Pancreas (tissue), 10 donors: ENCODE data around the gene ALDH1L1. TPM values are rescaled to one million over a fixed set of nuclear protein-coding genes. Genes with fewer than 3 reads are reported as not detected.

ENCODE experiments used
- ATAC-seq, 4 donors: fragments of 200-7000 bp; cut with Tn5 transposase; one replicate each; pipeline versions ENCODE4 v1.8.0 to v1.9.1; 2020; ENCODE audit warnings: mild to moderate bottlenecking in 4 of 4, moderate library complexity in 4 of 4
- DNase-seq, 6 donors: peaks; one replicate each; pipeline ENCODE4 v3.0.0-alpha.2; 2020
- FAIRE-seq: peaks from 2 replicates; lab custom pipeline; 2012; peaks lifted over from hg19 to GRCh38; lab: Jason Lieb, UNC
- H3K27ac ChIP-seq, 4 donors: fragments of 200-600 bp; sonication (generic); 1 replicate in 3 of 4; 2 replicates in 1 of 4; pipeline versions ENCODE4 v1.5.0 to v1.8.0; 2020
- H3K27me3 ChIP-seq, 4 donors: fragments of 200-600 bp; one replicate each; pipeline ENCODE4 v1.8.0; 2021
- H3K36me3 ChIP-seq, 3 donors: fragments of 200-600 bp; sonication (generic) in 1 of 3; one replicate each; pipeline versions ENCODE4 v1.5.0 to v1.8.0; 2020 to 2021
- H3K4me1 ChIP-seq, 3 donors: fragments of 200-600 bp; one replicate each; pipeline ENCODE4 v1.8.0; 2021
- H3K4me3 ChIP-seq, 4 donors: fragments of 200-600 bp; sonication (generic) in 2 of 4; one replicate each; pipeline versions ENCODE4 v1.5.0 to v1.8.0; 2020 to 2021
- H3K9me3 ChIP-seq, 4 donors: fragments of 200-600 bp; one replicate each; pipeline ENCODE4 v1.8.0; 2021
- WGBS, 2 donors: extraction: QIAGEN DNeasy Blood & Tissue Kit; methylation state at CpG; one replicate each; pipeline ENCODE4 v1.1.7; 2013; 5-methylcytosine and 5-hydroxymethylcytosine counted together
- intact Hi-C, 3 donors: fragments of 100-400 bp; cut with DNase I; formaldehyde crosslinking; loops; one replicate each; pipeline versions ENCODE4 v1.11.1 to v1.14.2; 2022
- polyA plus RNA-seq, 2 donors: library from polyadenylated mRNA; stranded (reverse); fragments of 200-250 nt; gene quantifications; one replicate each; pipeline ENCODE4 v1.2.3, GENCODE V29; 2013
- total RNA-seq, 6 donors: library from RNA; stranded (reverse); fragmentation: NEBNext Ultra II Directional in 4 of 6; extraction: Animal tissue kit (Norgen Biotek cat#: 25700) in 4 of 6; gene quantifications; one replicate each; pipeline versions ENCODE4 v1.2.1 to v1.2.4, GENCODE V29; 2021 to 2023
- TF ChIP-seq, protein P1 (sequence below), 4 donors: fragments of 200-600 bp; sonication (generic) in 3 of 4; IDR thresholded peaks; one replicate each; pipeline versions ENCODE4 v1.5.0 to v1.8.0; 2021; ENCODE audit warnings: antibody characterized with exemption in 4 of 4
- donor health status: healthy with polysubstance abuse.
- donor health status: DM: no; HTN: no; CAD: no; lungs with moderate emphysema.
- donor health status: DM: no; HTN: no; CAD: no.
- donor health status: control.
- donor health status: control.
- donor health status: Bipolar disorder and iron deficiency.
- donor health status: DM: yes; HTN: yes; CAD: no.
- donor health status: DM: no; HTN: no; CAD: no.
- donor health status: DM: no; HTN: no; CAD: no.
- donor health status: DM: yes; HTN: yes; CAD: no.

ALDH1L1 gene
- total and polyA plus RNA-seq, 8 donors: 15.4 to 46.3 (median 36.9) TPM

DNA sequence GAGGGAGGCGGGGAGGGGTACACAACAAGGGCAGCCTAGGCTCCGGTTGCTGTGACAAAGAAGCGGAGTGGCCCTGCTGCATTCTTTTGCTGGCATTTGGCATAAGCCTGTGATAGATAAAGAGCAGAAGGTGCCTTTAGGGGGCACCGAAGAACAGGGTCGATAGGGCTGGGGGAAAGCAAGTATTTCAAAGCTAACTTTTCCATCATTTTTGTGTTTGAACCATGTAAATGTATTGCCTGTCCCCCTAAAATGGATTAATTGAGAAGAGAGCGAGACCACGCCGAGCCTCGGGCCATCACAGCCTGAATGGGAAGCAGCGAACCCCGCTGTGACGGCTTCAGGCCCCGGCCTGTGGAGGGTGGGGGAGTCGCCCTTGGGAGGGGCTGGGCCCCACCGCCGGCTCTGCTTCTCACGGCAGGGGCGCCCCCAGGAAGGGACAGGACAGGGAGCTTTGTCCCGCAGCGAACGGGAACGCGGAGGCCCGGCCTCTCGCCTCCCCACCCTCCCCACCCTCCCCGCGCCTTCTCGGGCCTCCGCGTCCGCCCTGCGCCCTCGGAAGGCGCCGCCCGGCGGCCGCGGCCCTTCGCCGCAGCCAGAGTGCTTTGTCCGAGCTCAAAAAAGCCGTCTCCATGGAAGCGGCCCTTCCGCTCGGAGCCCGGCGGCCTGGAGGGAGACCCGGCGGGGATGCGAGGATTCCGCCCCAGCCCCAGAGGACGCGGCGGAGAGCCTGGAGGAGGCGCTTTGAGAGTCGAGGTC, 32.4 kb upstream of the ALDH1L1 start:
- H3K4me1 ChIP-seq: peaks cover 0 to 3% (median 0%) of the 10 kb centered on the region in 3 donors
- H3K36me3 ChIP-seq: no peaks in the 10 kb centered on the region
- ATAC-seq (peak; percentile 83 to 90 (median 88)), DNase-seq (peak; percentile 41 to 81 (median 68)), FAIRE-seq (no peak)
- H3K9me3 ChIP-seq: no peaks in the 10 kb centered on the region
- WGBS, 2 donors: 2 to 3% methylated on average over 45 to 57 of the region's 57 CpGs
- H3K27me3 ChIP-seq: peaks cover 0 to 3% (median 0%) of the 10 kb centered on the region in 4 donors
- H3K27ac ChIP-seq: peak overlapping the region; percentile 66 to 84 (median 74)
- peak overlapping the region; percentile 5 to 62 (median 34) for H3K4me3 ChIP-seq
- intact Hi-C loops: no loop called here
- TF ChIP-seq, protein P1, sequence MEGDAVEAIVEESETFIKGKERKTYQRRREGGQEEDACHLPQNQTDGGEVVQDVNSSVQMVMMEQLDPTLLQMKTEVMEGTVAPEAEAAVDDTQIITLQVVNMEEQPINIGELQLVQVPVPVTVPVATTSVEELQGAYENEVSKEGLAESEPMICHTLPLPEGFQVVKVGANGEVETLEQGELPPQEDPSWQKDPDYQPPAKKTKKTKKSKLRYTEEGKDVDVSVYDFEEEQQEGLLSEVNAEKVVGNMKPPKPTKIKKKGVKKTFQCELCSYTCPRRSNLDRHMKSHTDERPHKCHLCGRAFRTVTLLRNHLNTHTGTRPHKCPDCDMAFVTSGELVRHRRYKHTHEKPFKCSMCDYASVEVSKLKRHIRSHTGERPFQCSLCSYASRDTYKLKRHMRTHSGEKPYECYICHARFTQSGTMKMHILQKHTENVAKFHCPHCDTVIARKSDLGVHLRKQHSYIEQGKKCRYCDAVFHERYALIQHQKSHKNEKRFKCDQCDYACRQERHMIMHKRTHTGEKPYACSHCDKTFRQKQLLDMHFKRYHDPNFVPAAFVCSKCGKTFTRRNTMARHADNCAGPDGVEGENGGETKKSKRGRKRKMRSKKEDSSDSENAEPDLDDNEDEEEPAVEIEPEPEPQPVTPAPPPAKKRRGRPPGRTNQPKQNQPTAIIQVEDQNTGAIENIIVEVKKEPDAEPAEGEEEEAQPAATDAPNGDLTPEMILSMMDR (IDR thresholded peaks at IDR 0.05): peak in 3 of 4 donors; percentile 6 to 43 (median 8)

DNA sequence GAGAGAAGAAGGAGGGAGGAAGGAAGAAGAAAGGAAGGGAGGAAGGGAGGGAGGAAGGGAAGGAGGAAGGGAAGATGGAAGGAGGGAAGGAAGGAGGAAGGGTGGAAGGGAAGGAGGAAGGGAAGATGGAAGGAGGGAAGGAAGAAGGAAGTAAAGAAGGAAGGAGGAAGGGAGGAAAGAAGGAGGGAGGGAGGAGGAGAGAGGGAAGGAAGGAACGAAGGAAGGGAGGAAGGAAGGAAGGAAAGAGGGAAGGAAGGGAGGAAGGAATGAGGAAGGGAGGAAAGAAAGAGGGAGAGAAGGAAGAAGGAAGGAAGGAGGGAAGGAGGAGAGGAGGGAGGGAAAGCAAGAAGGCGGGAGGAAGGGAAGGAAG, 31.8 kb upstream of the ALDH1L1 start:
- Histone ChIP-seq H3K36me3 (no peaks in the 10 kb centered on the region), H3K27ac (peak overlapping the region in 3 of 4 donors; percentile 66 to 84 (median 80)), H3K4me3 (no peak overlapping the region), H3K4me1 (peaks cover 0 to 3% (median 0%) of the 10 kb centered on the region in 3 donors), H3K9me3 (no peaks in the 10 kb centered on the region), H3K27me3 (no peaks in the 10 kb centered on the region)
- FAIRE-seq: no peak
- TF ChIP-seq, protein P1 (IDR thresholded peaks at IDR 0.05): no peak
- WGBS, 2 donors: 53 to 73% methylated on average over 2 of the region's 2 CpGs
- no peak for ATAC-seq
- intact Hi-C loops: no loop called here
- no peak for DNase-seq

DNA sequence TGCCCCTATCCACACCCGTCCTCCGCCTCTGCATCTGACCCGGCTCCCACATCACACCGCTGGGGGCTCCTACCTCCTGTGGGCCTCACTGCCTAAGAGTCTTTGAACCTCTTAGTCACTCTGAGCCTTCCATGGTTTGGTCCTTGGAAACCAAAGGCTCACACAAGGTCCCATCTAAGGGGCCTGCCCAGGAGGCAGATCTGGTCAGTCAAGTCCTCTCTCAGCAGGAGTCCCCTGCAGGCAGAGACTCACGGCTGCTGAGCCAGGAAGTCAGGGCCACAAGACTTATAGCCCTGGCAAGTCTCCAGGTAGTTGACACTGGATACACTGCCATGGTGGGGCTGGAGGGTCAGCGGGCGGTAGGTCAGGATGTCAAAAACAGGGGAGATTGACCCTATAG, 31.2 kb upstream of the ALDH1L1 start:
- peaks cover 0 to 3% (median 0%) of the 10 kb centered on the region in 3 donors for H3K4me1 ChIP-seq
- no peaks in the 10 kb centered on the region for H3K9me3 ChIP-seq
- H3K27ac ChIP-seq: no peak overlapping the region
- H3K4me3 ChIP-seq: no peak overlapping the region
- 89% methylated on average over 7 of the region's 7 CpGs for WGBS, 2 donors
- no peak for FAIRE-seq
- TF ChIP-seq, protein P1 (IDR thresholded peaks at IDR 0.05): no peak
- no peak for ATAC-seq
- intact Hi-C loops: no loop called here
- no peaks in the 10 kb centered on the region for H3K27me3 ChIP-seq
- H3K36me3 ChIP-seq: no peaks in the 10 kb centered on the region
- no peak for DNase-seq

DNA sequence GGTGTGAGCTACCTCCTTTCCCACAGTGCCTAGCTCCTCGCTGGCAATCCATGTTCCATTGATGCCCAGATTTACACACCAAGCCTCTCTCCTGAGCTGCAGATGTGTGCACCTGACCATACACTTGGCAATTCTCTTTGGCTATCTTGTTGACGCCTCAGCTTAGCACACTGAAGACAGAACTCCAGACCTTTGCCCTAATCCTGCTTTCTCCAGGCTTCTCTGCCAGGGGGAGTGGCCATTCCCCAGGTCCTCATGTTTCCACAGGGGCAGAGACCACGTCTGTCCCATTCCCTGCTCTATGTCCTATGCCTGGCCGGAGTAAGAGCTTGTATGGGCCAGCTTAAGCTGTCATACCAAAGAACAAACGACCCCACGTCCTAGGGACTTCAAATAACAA, 30.2 kb upstream of the ALDH1L1 start:
- no peak overlapping the region for H3K27ac ChIP-seq
- 61 to 70% methylated on average over 6 of the region's 6 CpGs for WGBS, 2 donors
- H3K27me3 ChIP-seq: no peaks in the 10 kb centered on the region
- no peaks in the 10 kb centered on the region for H3K36me3 ChIP-seq
- TF ChIP-seq, protein P1 (IDR thresholded peaks at IDR 0.05): no peak
- peaks cover 0 to 3% (median 0%) of the 10 kb centered on the region in 3 donors for H3K4me1 ChIP-seq
- DNase-seq (no peak), FAIRE-seq (no peak), ATAC-seq (no peak)
- H3K4me3 ChIP-seq: no peak overlapping the region
- no peaks in the 10 kb centered on the region for H3K9me3 ChIP-seq
- intact Hi-C loops: no loop called here

DNA sequence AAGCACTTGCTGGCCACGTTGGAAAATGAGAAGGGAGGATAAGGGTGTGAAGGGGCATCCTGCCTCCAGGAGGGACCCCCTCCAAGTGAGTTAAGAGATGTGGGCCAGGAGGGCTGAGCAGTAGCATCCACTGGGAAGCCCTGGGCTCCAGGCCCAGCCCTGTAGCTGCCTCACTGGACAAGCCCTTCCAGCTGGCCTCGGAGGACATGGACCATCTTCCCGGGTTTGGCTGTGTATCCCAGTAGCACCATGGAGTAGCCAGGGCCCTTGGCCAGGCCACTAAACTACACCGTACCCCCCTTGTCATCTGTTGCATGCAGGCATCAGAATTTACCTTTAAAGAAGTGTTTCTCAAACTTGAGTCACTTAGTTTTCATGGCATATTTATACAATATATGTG, 29.4 kb upstream of the ALDH1L1 start:
- no peak overlapping the region for H3K4me3 ChIP-seq
- FAIRE-seq (no peak), DNase-seq (no peak), ATAC-seq (no peak)
- no peak overlapping the region for H3K27ac ChIP-seq
- TF ChIP-seq, protein P1 (IDR thresholded peaks at IDR 0.05): no peak
- intact Hi-C loops: loop anchor here in 2 of 3 donors (10.0 kb wide), 1 partner anchor 75 kb away; no protein-coding TSS in a partner anchor
- H3K36me3 ChIP-seq: no peaks in the 10 kb centered on the region
- H3K4me1 ChIP-seq: peaks cover 0 to 3% (median 0%) of the 10 kb centered on the region in 3 donors
- 76 to 84% methylated on average over 4 of the region's 4 CpGs for WGBS, 2 donors
- H3K27me3 ChIP-seq: no peaks in the 10 kb centered on the region
- no peaks in the 10 kb centered on the region for H3K9me3 ChIP-seq
